Mesodermal cell (in vitro differentiated cells): ENCODE measurements around the gene ORM2.
"Not testable (repeated sequence)": the region's sequence is repeated elsewhere in the genome, so short reads cannot be mapped to it uniquely, and the experiment has no call there.

Source experiments
- H3K27ac ChIP-seq: 2 replicates; pipeline ENCODE4 v1.7.0; 2013; ENCODE audit warnings: mild to moderate bottlenecking, low read depth, low read length, moderate library complexity; ENCODE audit not compliant: severe bottlenecking
- H3K36me3 ChIP-seq: 2 replicates; pipeline ENCODE4 v1.7.1; 2013; ENCODE audit warnings: mild to moderate bottlenecking, low read length, moderate library complexity; ENCODE audit not compliant: control insufficient read depth, insufficient read depth
- H3K4me1 ChIP-seq: one replicate; pipeline ENCODE4 v1.7.1; 2013; ENCODE audit warnings: mild to moderate bottlenecking, low read length; ENCODE audit not compliant: insufficient read depth, control insufficient read depth, poor library complexity, severe bottlenecking
- H3K4me3 ChIP-seq: 2 replicates; pipeline ENCODE4 v1.7.0; 2013; ENCODE audit warnings: low read length, control low read depth, mild to moderate bottlenecking; ENCODE audit not compliant: insufficient read depth, poor library complexity, severe bottlenecking; ENCODE audit errors: extremely low read depth
- H3K9me3 ChIP-seq: 2 replicates; pipeline ENCODE4 v1.7.1; 2013; ENCODE audit warnings: mild to moderate bottlenecking, low read length, moderate library complexity; ENCODE audit not compliant: control insufficient read depth
- WGBS, 2 experiments: methylation state at CpG; one replicate each; pipeline ENCODE4 v1.1.5; 2013; ENCODE audit warnings: missing lambda C conversion rate in 2 of 2; ENCODE audit not compliant: insufficient coverage in 2 of 2; 5-methylcytosine and 5-hydroxymethylcytosine counted together

ORM2 gene

DNA sequence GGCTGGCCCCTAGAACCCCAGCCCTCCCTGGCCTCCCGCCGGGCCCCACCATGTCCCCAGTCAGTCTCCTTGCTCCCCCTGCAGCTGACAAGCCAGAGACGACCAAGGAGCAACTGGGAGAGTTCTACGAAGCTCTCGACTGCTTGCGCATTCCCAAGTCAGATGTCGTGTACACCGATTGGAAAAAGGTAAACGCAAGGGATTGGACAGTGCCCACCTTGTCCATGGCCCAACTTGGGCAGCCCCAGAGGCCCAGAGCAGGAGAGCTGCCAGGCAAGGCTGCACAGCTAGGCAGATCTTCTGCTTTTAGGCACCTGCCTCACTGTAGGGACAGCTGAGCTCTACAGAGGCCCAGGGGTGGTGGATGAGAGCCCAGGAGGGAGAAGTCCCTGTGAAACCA is 4.7 kb upstream of the ORM2 start:
- WGBS, 2 experiments, result 86 to 100% methylated on average over 1 to 7 of the region's 9 CpGs
- not testable (repeated sequence) for H3K9me3 ChIP-seq, H3K36me3 ChIP-seq, H3K27ac ChIP-seq, H3K4me3 ChIP-seq, H3K4me1 ChIP-seq

DNA sequence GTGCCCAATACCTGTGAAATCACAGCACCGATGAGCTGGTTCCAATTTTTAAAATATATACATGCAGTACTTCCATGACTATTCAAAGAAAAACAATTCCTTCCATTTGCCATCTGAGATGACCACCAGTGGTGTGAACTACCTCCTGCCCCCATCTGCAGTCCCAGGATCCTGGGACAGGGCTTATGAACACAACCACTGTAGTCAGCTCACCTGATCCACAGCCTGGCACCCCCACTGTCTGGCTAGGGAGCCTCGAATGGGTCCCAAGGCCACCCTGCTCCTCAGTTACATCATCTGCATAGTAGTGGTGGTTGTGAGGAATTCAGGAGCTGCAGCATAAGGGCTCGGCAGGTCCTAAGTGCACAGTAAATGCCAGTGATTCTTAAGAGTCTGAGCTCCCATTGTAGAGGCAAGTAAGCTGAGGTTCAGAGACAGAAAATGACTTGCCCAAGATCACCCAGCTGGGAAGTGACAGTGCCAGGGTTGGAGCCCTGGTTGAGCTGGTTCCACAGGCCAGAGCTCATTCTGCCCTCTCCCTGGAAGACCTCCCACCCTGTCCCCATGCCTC is 3.9 kb upstream of the ORM2 start:
- H3K9me3 ChIP-seq, H3K36me3 ChIP-seq, H3K27ac ChIP-seq, H3K4me3 ChIP-seq, H3K4me1 ChIP-seq: not testable (repeated sequence)
- WGBS, 2 experiments, result 83% methylated on average over 1 of the region's 3 CpGs; no CpG with 5 or more reads in 1 of the 2 experiments

DNA sequence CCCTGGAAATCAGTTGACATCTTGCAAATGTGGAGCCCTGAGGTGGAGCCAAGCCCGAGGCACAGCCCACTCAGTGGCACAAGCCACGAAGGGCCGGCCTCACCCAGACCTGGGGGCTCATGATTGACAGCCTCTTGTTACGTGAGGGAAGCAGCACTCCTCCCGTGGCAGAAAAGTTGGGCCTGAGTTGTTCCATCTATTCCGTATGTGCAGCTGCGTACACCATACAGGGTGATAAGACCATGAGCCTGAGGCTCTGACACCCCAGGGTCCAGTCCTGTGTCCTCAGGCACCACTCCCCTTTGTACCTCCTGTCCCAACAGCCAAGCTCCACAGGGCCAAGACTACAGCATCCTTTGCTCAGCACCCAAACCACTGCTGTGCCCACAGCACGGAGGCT is 1.9 kb upstream of the ORM2 start:
- H3K4me3 ChIP-seq, result no peak overlapping the region
- no peaks in the 10 kb centered on the region for H3K36me3 ChIP-seq
- 95 to 97% methylated on average over 8 of the region's 8 CpGs for WGBS, 2 experiments
- no peaks in the 10 kb centered on the region for H3K9me3 ChIP-seq
- no peak overlapping the region for H3K27ac ChIP-seq
- no peaks in the 10 kb centered on the region for H3K4me1 ChIP-seq

GRCh38 chr9:114328357-114328820 is 1.3 kb upstream of the ORM2 start:
- H3K4me3 ChIP-seq, H3K27ac ChIP-seq, H3K36me3 ChIP-seq, H3K4me1 ChIP-seq, H3K9me3 ChIP-seq: not testable (repeated sequence)
- WGBS, 2 experiments, result 95 to 97% methylated on average over 7 to 10 of the region's 10 CpGs

- H3K36me3 ChIP-seq, H3K4me1 ChIP-seq, H3K9me3 ChIP-seq, H3K4me3 ChIP-seq, H3K27ac ChIP-seq: not testable (repeated sequence)
- WGBS, 2 experiments, result 100% methylated on average over 1 to 3 of the region's 12 CpGs
These were observed 588 bp upstream of the ORM2 start for GRCh38 chr9:114328937-114329624.

DNA sequence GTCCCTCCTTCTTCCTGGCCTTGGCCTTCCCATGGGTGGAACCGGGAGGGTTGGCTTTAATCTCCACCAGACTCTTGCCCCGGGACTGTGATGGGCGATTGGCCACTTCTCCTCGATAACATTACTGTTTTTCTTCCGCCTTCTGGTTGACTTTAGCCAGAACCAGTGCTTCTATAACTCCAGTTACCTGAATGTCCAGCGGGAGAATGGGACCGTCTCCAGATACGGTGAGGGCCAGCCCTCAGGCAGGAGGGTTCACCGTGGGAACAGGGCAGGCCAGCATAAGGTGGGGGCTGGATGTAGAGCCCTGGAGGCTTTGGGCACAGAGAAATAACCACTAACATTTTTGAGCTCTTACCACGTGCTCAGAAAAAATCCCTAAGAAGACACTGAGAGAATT is 967 bp downstream of the ORM2 start:
- 84 to 89% methylated on average over 7 to 8 of the region's 10 CpGs for WGBS, 2 experiments

GRCh38 chr9:114331229-114332195 is 1.8 kb downstream of the ORM2 start:
- H3K9me3 ChIP-seq, H3K4me1 ChIP-seq, H3K36me3 ChIP-seq, H3K4me3 ChIP-seq, H3K27ac ChIP-seq: not testable (repeated sequence)
- WGBS, 2 experiments, result 87 to 88% methylated on average over 10 to 11 of the region's 19 CpGs

More for the DNA sequence above, 967 bp downstream of the ORM2 start:
- Histone ChIP-seq H3K9me3 (no peaks in the 10 kb centered on the region), H3K4me1 (no peaks in the 10 kb centered on the region), H3K27ac (no peak overlapping the region), H3K36me3 (peaks cover 3% of the 10 kb centered on the region), H3K4me3 (no peak overlapping the region)

- 83 to 100% methylated on average over 1 of the region's 4 CpGs for WGBS, 2 experiments
- H3K9me3 ChIP-seq, H3K4me1 ChIP-seq, H3K4me3 ChIP-seq, H3K27ac ChIP-seq: not testable (repeated sequence)
- H3K36me3 ChIP-seq, result peaks cover 12% of the 10 kb centered on the region
These were observed 2.9 kb downstream of the ORM2 start for GRCh38 chr9:114332474-114333040.

DNA sequence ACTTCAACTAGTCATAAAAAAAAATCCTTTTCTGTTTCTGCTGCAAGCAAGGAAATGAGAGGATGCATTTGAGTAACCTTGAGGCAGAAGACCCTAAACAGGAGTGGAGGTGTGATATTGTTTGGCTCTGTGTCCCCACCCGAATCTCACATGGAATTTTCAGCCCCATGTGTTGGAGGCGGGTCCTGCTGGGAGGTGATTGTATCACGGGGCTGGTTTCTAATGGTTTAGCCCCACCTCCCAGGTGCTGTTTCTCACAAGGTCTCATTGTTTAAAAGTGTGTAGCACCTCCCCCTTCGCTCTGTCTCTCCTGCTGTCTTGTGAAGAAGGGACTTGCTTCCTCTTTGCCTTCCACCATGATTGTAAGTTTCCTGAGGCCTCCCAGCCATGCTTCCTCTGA is 4.0 kb downstream of the ORM2 start:
- not testable (repeated sequence) for H3K27ac ChIP-seq, H3K4me1 ChIP-seq, H3K9me3 ChIP-seq, H3K4me3 ChIP-seq
- H3K36me3 ChIP-seq, result peaks cover 23% of the 10 kb centered on the region
- WGBS, 2 experiments, result no CpG with 5 or more reads among the region's 4 CpGs

GRCh38 chr9:114334490-114334889 is 4.8 kb downstream of the ORM2 start:
- Histone ChIP-seq H3K27ac (no peak overlapping the region), H3K9me3 (no peaks in the 10 kb centered on the region), H3K36me3 (peaks cover 31% of the 10 kb centered on the region), H3K4me3 (no peak overlapping the region), H3K4me1 (no peaks in the 10 kb centered on the region)
- 92 to 95% methylated on average over 8 to 9 of the region's 9 CpGs for WGBS, 2 experiments
